Activated CD4-positive, CD25-positive, alpha-beta regulatory T cell treated with anti-CD3 and anti-CD28 coated beads, Interleukin-2, amount 50 U/mL, for 16 hours (primary cell): Measurements from ENCODE around the gene GLP1R.

ENCODE experiments used
- DNase-seq: peaks from one replicate; pipeline ENCODE4 v3.0.0-alpha.2; 2020; ENCODE audit warnings: low read depth, low spot score

The GLP1R gene

GRCh38 chr6:39062014-39062740, 13.6 kb downstream of the GLP1R start:
- DNase-seq = no peak

GRCh38 chr6:39063526-39063925, 14.9 kb downstream of the GLP1R start:
- DNase-seq = no peak

DNA sequence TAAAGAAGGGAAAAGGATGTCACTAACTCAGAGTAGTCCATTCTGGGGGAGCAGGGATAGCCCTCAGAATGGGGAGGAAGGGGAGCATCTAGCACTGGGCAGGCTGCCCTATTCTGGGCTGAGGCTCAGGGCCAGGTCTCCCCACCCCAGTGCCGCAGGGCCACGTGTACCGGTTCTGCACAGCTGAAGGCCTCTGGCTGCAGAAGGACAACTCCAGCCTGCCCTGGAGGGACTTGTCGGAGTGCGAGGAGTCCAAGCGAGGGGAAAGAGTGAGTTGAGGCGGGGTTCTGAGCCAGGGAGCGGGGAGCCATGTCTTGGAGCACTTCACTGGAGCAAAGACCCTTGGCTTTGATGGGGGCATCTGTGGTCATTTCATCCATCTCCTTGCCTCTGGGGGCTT, 17.0 kb downstream of the GLP1R start:
- DNase-seq = no peak

DNA sequence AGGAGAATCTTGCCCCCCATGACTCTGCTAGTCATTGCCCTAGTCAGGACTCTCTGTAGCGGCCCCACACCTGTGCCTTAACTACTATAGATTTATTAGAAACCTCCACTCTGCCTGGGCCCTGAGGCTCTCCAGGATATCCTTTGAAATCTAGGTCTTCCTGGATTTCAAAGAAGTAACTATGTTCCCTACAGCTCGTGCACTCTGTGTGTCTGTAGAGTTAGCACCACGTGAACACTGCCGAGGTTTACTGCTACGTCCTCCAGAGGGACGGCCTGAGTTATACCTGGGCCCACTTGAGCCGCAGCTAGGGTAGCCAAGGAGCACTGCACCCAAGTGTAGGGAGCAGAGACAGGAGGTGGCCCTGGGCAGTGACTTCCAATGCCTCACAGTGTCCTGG, 19.8 kb downstream of the GLP1R start:
- DNase-seq = no peak

DNA sequence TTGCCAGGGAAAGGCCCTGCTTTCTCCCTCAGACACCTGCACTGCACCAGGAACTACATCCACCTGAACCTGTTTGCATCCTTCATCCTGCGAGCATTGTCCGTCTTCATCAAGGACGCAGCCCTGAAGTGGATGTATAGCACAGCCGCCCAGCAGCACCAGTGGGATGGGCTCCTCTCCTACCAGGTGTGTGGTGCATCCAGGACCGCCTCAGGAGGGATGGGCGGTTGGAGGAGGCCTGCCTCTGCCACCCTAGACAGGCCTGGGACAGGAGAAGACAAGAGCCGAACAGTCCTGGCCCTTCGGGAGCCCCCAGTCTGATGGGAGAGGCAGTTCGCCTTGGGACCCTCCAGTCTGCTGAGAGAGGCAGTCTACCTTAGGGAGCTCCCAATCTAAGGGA, 24.2 kb downstream of the GLP1R start:
- no peak for DNase-seq

DNA sequence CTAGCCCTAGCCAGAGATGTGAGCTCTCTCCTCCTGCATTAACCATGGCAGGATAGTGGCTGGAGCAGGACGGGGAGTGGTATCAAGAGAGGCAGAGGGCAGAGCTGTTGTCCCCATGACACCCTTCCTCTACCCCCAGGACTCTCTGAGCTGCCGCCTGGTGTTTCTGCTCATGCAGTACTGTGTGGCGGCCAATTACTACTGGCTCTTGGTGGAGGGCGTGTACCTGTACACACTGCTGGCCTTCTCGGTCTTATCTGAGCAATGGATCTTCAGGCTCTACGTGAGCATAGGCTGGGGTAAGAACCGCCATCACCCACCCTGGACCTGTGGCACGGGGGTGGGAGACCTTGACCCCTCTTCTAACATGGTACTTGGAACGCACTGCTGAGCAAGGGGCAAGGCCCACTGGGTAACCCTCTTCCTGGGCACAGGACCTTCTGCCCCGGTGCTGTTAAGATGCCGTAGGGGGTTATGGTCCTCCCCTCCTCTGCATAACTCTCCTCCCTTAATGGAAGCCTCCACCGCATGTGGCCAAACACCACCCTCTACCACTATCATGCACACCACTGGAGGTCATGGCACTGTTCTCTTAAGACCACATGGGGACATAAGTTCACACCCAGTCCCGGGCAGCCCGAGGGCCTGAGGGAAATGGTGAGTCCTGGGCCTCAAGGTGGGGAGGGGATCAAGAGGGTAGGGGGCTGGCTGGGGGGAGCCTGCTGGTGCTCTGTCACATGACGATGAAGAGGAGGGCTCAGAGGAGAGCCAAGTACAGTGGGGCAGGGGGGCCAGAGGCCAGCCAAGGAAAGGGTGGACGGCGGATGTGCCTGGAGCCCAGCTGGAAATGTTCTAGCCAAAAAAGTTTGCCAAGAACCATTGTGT, 25.1 kb downstream of the GLP1R start:
- DNase-seq = no peak

DNA sequence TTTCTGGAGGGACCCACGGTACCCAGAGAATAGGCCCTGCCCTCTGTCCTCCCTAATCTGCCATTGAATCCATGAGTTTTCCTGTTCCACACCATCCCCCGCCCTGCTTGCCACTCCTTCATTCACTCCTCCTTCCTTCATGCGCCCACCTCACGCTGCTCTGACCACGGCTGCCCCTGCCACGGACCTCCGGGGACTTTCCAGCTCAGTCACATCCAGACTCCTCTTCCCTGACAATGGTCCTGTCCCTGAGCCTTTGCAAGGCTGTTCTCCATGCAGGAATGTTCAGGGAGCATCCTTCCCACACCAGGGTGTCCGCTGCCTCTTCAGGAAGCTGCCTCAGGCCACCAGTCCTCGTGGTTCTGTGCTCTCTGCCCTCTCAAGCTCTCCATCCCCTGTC, 25.9 kb downstream of the GLP1R start:
- no peak for DNase-seq

- no peak for DNase-seq
Observed at GRCh38 chr6:39075010-39075686, 26.6 kb downstream of the GLP1R start.

DNA sequence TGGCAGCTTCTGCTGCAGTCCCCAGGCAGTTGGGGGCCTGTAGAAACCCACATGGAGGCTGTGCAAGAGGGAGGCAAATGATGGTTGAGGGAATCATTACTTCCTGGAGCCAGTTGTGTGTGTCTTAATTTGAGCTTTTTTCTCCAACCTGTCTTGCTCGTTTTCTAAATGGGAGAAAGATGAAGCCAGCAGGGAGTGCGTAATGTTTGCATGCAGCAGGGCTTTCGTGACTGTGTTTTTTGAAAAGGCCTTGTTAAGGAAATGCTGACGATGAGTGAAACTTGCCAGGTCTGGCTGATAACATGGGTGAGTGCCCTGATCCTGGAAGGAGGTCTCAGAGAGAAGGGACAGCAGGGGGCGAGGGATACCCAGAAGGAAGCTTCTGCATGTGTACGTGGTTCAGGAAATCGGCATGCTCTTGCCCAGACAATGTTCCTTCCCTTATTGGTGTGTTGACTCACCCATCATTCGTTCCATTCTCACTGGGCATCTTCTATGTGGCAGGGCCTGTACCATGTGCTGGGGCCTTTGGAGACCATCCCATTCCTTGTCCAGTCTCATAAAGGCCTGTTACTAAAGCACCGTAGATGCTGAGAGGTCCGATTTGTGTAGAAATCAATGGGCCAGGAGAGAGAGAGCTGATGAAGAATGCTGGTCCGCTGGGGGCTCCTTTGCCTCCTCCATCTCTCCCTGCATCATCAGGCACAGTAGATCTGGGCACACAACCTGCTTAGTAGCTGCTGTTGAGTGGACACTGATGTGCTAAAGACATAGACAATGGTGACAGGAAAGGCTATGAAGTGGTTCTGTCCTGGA, 27.4 kb downstream of the GLP1R start:
- DNase-seq = no peak

DNA sequence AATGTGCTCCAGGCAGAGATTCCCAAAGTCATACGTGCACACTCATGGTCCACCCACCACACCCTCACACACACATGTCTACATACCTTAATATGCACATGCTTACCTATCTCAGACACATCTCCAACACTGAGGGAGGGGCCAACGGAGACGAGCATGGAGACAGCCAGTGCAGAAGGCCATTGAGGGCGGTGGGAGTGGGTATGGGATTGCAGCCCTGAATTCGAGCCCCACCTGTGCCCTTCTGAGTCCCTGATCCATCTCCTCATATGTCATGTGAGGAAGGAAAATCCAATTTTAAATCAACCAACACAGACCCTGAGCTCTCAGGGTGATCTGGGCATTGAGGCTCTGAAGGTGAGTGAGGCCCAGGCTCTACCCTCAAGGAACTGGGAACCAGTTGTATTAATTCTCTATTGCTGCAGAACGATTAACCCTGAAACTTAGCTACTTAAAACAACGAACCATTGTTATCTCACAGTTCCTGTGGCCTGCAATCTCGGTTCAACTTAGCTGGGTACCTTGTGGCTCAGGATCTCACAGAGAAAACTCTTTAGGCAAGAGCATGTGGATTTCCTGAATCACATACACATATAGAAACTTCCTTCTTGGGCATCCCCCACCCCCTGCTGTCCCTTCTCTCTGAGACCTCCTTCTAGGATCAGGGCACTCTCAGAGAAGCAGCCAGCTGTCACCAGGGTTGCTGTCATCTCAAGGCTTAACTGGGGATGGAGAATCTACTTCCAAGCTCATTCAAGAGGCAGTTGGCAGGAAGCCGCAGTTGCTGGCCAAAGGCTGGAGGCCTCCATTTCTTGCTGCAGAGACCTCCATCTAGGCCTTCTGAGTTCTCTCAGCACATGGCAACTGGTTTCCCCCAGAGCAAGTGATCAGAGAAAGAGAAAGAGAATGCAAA, 28.3 kb downstream of the GLP1R start:
- no peak for DNase-seq

GRCh38 chr6:39077882-39078594, 29.5 kb downstream of the GLP1R start:
- no peak for DNase-seq

- DNase-seq = no peak
Observed at GRCh38 chr6:39078695-39079094, 30.1 kb downstream of the GLP1R start.

- DNase-seq = no peak
Observed at GRCh38 chr6:39079197-39080125, 30.9 kb downstream of the GLP1R start.

GRCh38 chr6:39080246-39080875, 31.8 kb downstream of the GLP1R start:
- DNase-seq = no peak

- DNase-seq = no peak
Observed at GRCh38 chr6:39082310-39082709, 33.7 kb downstream of the GLP1R start.

- no peak for DNase-seq
Observed at GRCh38 chr6:39083231-39083634, 34.7 kb downstream of the GLP1R start.

DNA sequence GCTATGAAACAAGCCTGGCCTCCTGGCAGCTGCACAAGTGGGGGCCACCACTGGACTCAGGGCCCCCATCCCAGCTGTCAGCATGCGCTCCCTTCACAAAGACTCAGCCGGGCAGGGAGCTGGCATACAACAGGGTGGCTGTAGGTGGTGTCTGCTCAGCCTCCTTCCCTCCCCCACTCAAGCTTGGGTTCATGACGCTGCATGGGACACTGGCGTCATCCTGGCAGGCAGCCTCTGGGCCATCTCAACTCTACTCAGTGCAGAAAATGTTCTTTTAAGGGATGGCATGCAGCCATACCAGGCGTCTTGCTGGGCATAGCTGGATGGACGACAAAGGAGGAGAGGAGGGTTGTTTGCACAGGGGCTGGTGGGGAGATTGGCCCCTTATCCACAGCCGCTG, 35.9 kb downstream of the GLP1R start:
- no peak for DNase-seq

DNA sequence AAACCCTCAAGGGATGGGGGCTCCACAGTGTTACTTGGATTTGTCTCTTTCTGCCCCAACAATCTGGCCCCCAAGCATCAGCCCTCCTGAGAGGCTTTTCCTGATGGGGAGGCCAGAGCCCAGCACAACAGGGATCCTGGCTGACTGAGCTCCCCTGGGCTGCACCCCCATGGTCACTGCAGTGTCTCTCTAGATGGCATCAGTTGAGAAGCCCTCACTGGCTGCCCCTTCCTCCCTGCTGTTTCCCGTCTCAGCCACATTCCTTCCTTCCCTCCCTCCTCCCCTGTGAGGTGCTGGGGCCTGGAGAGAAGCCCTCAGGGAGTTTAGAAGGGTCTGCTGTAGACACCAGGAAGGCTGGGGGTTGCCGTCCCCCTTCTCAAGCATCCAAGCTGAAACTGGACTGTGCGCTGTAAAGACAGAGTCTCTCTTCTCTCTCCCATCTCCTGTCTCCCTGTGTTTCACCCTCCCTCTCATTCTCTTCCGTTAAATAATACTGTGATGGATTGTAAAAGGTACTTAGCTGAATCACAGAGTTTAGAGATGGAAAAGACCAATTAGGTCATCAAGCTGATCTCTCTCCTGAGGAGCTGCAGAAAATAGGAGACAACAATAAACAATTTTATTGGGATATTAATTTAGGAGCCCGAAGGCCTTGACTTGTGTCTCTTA, 36.7 kb downstream of the GLP1R start:
- DNase-seq = no peak
